ENCODE results near the gene PRSS12.

Gene PRSS12

DNA sequence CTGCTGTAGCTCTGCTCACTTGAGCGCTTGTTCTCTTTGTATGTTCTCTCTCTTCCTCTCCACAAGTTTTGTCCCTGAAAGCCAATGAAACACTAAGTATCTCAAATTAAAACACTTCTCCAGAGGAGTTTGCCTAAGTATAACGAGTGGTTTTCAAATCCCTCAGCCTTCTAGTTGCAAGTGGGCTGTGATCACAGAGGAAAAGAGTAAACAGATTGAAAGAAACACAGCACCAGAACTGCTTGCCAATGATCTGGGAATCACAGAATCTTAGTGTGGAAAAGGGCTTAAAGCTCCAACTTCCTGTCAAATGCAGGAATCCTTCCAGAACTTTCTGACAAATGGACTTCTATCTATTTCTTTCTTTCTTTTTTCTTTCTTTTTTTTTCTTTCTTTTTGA, 4.8 kb upstream of the PRSS12 start:
- Histone ChIP-seq H3K9me3 (ENCODE audit: control insufficient read depth, low read length) (no peaks in the 10 kb centered on the region), H3K36me3 (ENCODE audit: control insufficient read depth, insufficient read depth, low read length) (no peaks in the 10 kb centered on the region), H3K4me1 (ENCODE audit: control insufficient read depth, insufficient read depth, low read length) (no peaks in the 10 kb centered on the region), H3K27me3 (ENCODE audit: control insufficient read depth, insufficient read depth, low read length, poor library complexity, severe bottlenecking) (peaks cover 17% of the 10 kb centered on the region), H3K4me3 (ENCODE audit: insufficient read depth, low read depth, low read length) (no peak overlapping the region), H3K27ac (ENCODE audit: insufficient read depth, low read depth, low read length, poor library complexity, severe bottlenecking) (no peak overlapping the region)
- 91 to 97% methylated on average over 2 of the region's 2 CpGs for WGBS, 2 experiments

DNA sequence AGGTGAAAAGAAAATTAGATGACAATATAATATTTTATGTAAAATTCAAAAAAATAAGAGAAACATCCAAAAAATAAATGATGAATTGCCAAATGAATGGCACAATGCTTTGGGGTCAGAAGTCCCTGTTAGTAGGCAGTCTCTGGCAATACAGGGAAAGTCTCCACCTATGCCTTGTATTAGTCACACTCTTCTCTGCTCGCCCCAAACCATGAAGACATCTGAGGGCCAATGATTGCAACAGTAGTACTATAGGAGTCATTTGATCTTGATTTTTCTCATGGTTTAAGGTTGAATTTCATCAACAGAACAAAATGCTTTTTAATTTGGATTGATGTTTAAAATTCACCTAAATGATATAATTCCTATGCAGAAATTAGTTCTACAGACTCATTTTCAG, 3.9 kb upstream of the PRSS12 start:
- Histone ChIP-seq H3K4me3 (ENCODE audit: insufficient read depth, low read depth, low read length) (no peak overlapping the region), H3K4me1 (ENCODE audit: control insufficient read depth, insufficient read depth, low read length) (no peaks in the 10 kb centered on the region), H3K36me3 (ENCODE audit: control insufficient read depth, insufficient read depth, low read length) (no peaks in the 10 kb centered on the region), H3K27me3 (ENCODE audit: control insufficient read depth, insufficient read depth, low read length, poor library complexity, severe bottlenecking) (peaks cover 26% of the 10 kb centered on the region), H3K27ac (ENCODE audit: insufficient read depth, low read depth, low read length, poor library complexity, severe bottlenecking) (no peak overlapping the region), H3K9me3 (ENCODE audit: control insufficient read depth, low read length) (no peaks in the 10 kb centered on the region)
- WGBS, 2 experiments: 100% methylated on average over 1 of the region's 1 CpG; no CpG with 5 or more reads in 1 of the 2 experiments

- Histone ChIP-seq H3K36me3 (ENCODE audit: control insufficient read depth, insufficient read depth, low read length) (no peaks in the 10 kb centered on the region), H3K27ac (ENCODE audit: insufficient read depth, low read depth, low read length, poor library complexity, severe bottlenecking) (no peak overlapping the region), H3K9me3 (ENCODE audit: control insufficient read depth, low read length) (no peaks in the 10 kb centered on the region), H3K27me3 (ENCODE audit: control insufficient read depth, insufficient read depth, low read length, poor library complexity, severe bottlenecking) (peaks cover 32% of the 10 kb centered on the region), H3K4me3 (ENCODE audit: insufficient read depth, low read depth, low read length) (no peak overlapping the region), H3K4me1 (ENCODE audit: control insufficient read depth, insufficient read depth, low read length) (no peaks in the 10 kb centered on the region)
- 90 to 91% methylated on average over 3 of the region's 4 CpGs for WGBS, 2 experiments
Observed at GRCh38 chr4:118356111-118356510, 3.3 kb upstream of the PRSS12 start.

DNA sequence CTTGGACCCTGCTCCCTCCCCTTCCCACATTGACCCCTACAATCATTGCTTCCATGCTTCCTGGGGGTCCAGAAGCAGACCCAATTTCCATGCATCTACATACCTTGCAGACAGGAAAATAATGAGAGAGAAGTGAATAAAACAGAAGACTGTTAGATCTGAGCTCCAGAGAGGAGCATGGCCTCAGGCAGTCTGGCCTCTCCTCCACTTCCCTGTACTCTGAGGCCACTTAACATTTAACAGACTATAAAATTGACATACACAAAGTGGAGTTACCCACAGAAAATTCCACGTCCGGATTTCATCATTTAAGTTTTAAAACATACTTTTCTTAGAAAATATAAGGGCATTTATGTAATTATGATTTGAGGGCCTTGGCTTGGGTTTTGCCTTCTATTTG, 2.1 kb upstream of the PRSS12 start:
- Histone ChIP-seq H3K9me3 (ENCODE audit: control insufficient read depth, low read length) (no peaks in the 10 kb centered on the region), H3K27me3 (ENCODE audit: control insufficient read depth, insufficient read depth, low read length, poor library complexity, severe bottlenecking) (peaks cover 44% of the 10 kb centered on the region), H3K36me3 (ENCODE audit: control insufficient read depth, insufficient read depth, low read length) (no peaks in the 10 kb centered on the region), H3K4me1 (ENCODE audit: control insufficient read depth, insufficient read depth, low read length) (no peaks in the 10 kb centered on the region), H3K4me3 (ENCODE audit: insufficient read depth, low read depth, low read length) (no peak overlapping the region), H3K27ac (ENCODE audit: insufficient read depth, low read depth, low read length, poor library complexity, severe bottlenecking) (no peak overlapping the region)
- 94% methylated on average over 2 of the region's 2 CpGs; no CpG with 5 or more reads in 1 of the 2 experiments for WGBS, 2 experiments

GRCh38 chr4:118353534-118354030, 779 bp upstream of the PRSS12 start:
- no peak overlapping the region for H3K27ac ChIP-seq (ENCODE audit: insufficient read depth, low read depth, low read length, poor library complexity, severe bottlenecking)
- peak overlapping the region; percentile 52 for H3K4me3 ChIP-seq (ENCODE audit: insufficient read depth, low read depth, low read length)

DNA sequence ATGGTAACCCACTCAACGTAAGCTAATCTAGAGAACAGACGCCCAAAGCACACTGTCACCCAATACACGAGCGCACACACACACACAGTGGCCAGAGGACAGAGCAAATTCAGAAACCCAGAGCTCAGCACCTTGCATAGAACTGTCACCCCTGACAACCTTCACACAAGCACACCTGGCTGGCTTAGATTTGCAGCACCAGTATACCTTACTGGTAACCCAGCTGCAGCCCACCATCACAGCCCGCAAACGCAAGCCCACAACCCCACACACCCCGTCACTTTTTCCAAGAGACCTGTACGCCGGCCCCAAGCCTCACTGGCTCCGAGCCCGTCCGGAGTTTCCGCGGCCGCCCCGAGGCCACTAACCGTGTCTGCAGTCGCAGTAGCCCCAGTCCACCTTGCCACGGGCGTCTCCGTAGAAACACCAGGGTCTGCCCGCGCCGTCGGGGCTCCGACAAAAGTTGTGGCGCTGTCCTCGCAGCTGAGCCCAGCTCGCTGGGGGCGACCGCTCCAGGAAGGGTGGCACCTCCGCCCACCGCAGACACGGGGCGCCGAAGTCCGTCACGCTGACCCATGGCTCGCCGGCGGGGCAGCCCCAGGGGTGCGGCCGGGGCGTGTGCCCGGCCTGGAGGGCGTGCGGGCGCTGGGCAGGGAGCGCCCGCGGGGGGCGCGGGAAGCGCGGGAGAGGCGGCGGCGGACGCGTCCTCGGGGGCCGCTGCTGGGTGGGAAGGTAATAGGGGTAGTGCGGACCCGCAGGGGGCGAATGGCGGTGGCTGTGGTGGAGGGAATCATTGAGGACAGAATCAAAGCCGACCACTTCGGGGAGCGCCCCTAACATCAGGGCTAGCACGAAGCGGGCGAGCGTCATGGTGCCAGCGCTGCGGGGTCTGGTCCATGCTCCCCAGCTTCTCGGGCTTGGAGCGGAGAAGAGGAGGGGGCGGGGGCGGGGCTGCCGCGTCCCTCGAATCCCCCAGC, 664 bp downstream of the PRSS12 start:
- Histone ChIP-seq H3K27ac (ENCODE audit: insufficient read depth, low read depth, low read length, poor library complexity, severe bottlenecking) (no peak overlapping the region), H3K36me3 (ENCODE audit: control insufficient read depth, insufficient read depth, low read length) (no peaks in the 10 kb centered on the region), H3K9me3 (ENCODE audit: control insufficient read depth, low read length) (no peaks in the 10 kb centered on the region), H3K27me3 (ENCODE audit: control insufficient read depth, insufficient read depth, low read length, poor library complexity, severe bottlenecking) (peaks cover 44% of the 10 kb centered on the region), H3K4me1 (ENCODE audit: control insufficient read depth, insufficient read depth, low read length) (no peaks in the 10 kb centered on the region), H3K4me3 (ENCODE audit: insufficient read depth, low read depth, low read length) (peak overlapping the region; percentile 52)
- 4 to 5% methylated on average over 82 of the region's 82 CpGs for WGBS, 2 experiments

More at GRCh38 chr4:118353534-118354030, 779 bp upstream of the PRSS12 start:
- Histone ChIP-seq H3K27me3 (ENCODE audit: control insufficient read depth, insufficient read depth, low read length, poor library complexity, severe bottlenecking) (peaks cover 44% of the 10 kb centered on the region), H3K36me3 (ENCODE audit: control insufficient read depth, insufficient read depth, low read length) (no peaks in the 10 kb centered on the region), H3K4me1 (ENCODE audit: control insufficient read depth, insufficient read depth, low read length) (no peaks in the 10 kb centered on the region), H3K9me3 (ENCODE audit: control insufficient read depth, low read length) (no peaks in the 10 kb centered on the region)
- 34 to 46% methylated on average over 8 of the region's 8 CpGs for WGBS, 2 experiments

- no peaks in the 10 kb centered on the region for H3K4me1 ChIP-seq (ENCODE audit: control insufficient read depth, insufficient read depth, low read length)
- 77 to 91% methylated on average over 2 to 3 of the region's 3 CpGs for WGBS, 2 experiments
- no peak overlapping the region for H3K4me3 ChIP-seq (ENCODE audit: insufficient read depth, low read depth, low read length)
- H3K36me3 ChIP-seq (ENCODE audit: control insufficient read depth, insufficient read depth, low read length): no peaks in the 10 kb centered on the region
- no peaks in the 10 kb centered on the region for H3K9me3 ChIP-seq (ENCODE audit: control insufficient read depth, low read length)
- peaks cover 44% of the 10 kb centered on the region for H3K27me3 ChIP-seq (ENCODE audit: control insufficient read depth, insufficient read depth, low read length, poor library complexity, severe bottlenecking)
- no peak overlapping the region for H3K27ac ChIP-seq (ENCODE audit: insufficient read depth, low read depth, low read length, poor library complexity, severe bottlenecking)
Observed at GRCh38 chr4:118350961-118351360, 1.8 kb downstream of the PRSS12 start.

DNA sequence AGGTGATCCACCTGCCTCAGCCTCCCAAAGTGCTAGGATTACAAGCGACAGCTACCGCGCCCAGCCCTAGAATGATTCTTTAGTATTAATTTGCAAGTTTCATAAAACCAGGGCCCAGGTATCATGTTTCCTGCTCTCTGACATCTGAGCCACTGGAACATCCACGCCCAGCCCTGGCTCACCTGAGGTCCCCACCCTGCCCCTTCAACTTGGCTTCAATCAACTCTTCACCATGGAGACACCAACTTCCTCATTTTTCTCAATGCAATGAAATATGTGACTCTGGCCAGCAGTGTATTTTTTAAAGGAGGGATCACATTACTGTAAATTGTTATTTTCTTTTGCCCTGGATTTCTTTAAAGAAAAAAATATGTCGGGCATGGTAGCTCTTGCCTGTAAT, 3.9 kb downstream of the PRSS12 start:
- H3K27me3 ChIP-seq (ENCODE audit: control insufficient read depth, insufficient read depth, low read length, poor library complexity, severe bottlenecking): peaks cover 40% of the 10 kb centered on the region
- 88 to 90% methylated on average over 5 of the region's 5 CpGs for WGBS, 2 experiments
- no peak overlapping the region for H3K27ac ChIP-seq (ENCODE audit: insufficient read depth, low read depth, low read length, poor library complexity, severe bottlenecking)
- H3K36me3 ChIP-seq (ENCODE audit: control insufficient read depth, insufficient read depth, low read length): no peaks in the 10 kb centered on the region
- no peaks in the 10 kb centered on the region for H3K4me1 ChIP-seq (ENCODE audit: control insufficient read depth, insufficient read depth, low read length)
- no peaks in the 10 kb centered on the region for H3K9me3 ChIP-seq (ENCODE audit: control insufficient read depth, low read length)
- no peak overlapping the region for H3K4me3 ChIP-seq (ENCODE audit: insufficient read depth, low read depth, low read length)

- H3K36me3 ChIP-seq (ENCODE audit: control insufficient read depth, insufficient read depth, low read length): no peaks in the 10 kb centered on the region
- H3K27ac ChIP-seq (ENCODE audit: insufficient read depth, low read depth, low read length, poor library complexity, severe bottlenecking): no peak overlapping the region
- H3K4me1 ChIP-seq (ENCODE audit: control insufficient read depth, insufficient read depth, low read length): no peaks in the 10 kb centered on the region
- H3K9me3 ChIP-seq (ENCODE audit: control insufficient read depth, low read length): no peaks in the 10 kb centered on the region
- no peak overlapping the region for H3K4me3 ChIP-seq (ENCODE audit: insufficient read depth, low read depth, low read length)
- peaks cover 16% of the 10 kb centered on the region for H3K27me3 ChIP-seq (ENCODE audit: control insufficient read depth, insufficient read depth, low read length, poor library complexity, severe bottlenecking)
- 90 to 91% methylated on average over 4 of the region's 4 CpGs for WGBS, 2 experiments
Observed at GRCh38 chr4:118346495-118346894, 6.3 kb downstream of the PRSS12 start.

GRCh38 chr4:118345813-118346212, 7.0 kb downstream of the PRSS12 start:
- no peaks in the 10 kb centered on the region for H3K36me3 ChIP-seq (ENCODE audit: control insufficient read depth, insufficient read depth, low read length)
- no peak overlapping the region for H3K4me3 ChIP-seq (ENCODE audit: insufficient read depth, low read depth, low read length)
- no peak overlapping the region for H3K27ac ChIP-seq (ENCODE audit: insufficient read depth, low read depth, low read length, poor library complexity, severe bottlenecking)
- no peaks in the 10 kb centered on the region for H3K9me3 ChIP-seq (ENCODE audit: control insufficient read depth, low read length)
- 95 to 100% methylated on average over 1 of the region's 1 CpG for WGBS, 2 experiments
- peaks cover 10% of the 10 kb centered on the region for H3K27me3 ChIP-seq (ENCODE audit: control insufficient read depth, insufficient read depth, low read length, poor library complexity, severe bottlenecking)
- H3K4me1 ChIP-seq (ENCODE audit: control insufficient read depth, insufficient read depth, low read length): no peaks in the 10 kb centered on the region
